ENCODE measurements around the gene NDP.
"Not testable (repeated sequence)": the region's sequence is repeated elsewhere in the genome, so short reads cannot be mapped to it uniquely, and the experiment has no call there.

Gene NDP

GRCh38 chrX:43970528-43970927 is 2.7 kb downstream of the NDP start:
- no peak for DNase-seq (ENCODE audit: low spot score)

GRCh38 chrX:43969504-43970501 is 3.4 kb downstream of the NDP start:
- DNase-seq (ENCODE audit: low spot score), result no peak

GRCh38 chrX:43968359-43968781 is 4.8 kb downstream of the NDP start:
- no peak for DNase-seq (ENCODE audit: low spot score)

GRCh38 chrX:43964936-43965335 is 8.3 kb downstream of the NDP start:
- no peak for DNase-seq (ENCODE audit: low spot score)

GRCh38 chrX:43963726-43964125 is 9.5 kb downstream of the NDP start:
- DNase-seq (ENCODE audit: low spot score), result no peak

GRCh38 chrX:43962636-43963035 is 10.6 kb downstream of the NDP start:
- no peak for DNase-seq (ENCODE audit: low spot score)

- DNase-seq (ENCODE audit: low spot score), result no peak
Measured at GRCh38 chrX:43961699-43962098, 11.5 kb downstream of the NDP start.

- DNase-seq (ENCODE audit: low spot score), result no peak
Measured at GRCh38 chrX:43958529-43958928, 14.7 kb downstream of the NDP start.

- no peak for DNase-seq (ENCODE audit: low spot score)
Measured at GRCh38 chrX:43956034-43956433, 17.2 kb downstream of the NDP start.

GRCh38 chrX:43953218-43953617 is 20.0 kb downstream of the NDP start:
- DNase-seq (ENCODE audit: low spot score), result no peak

- DNase-seq (ENCODE audit: low spot score), result no peak
Measured at GRCh38 chrX:43949669-43950068, 23.5 kb downstream of the NDP start.

- no peak for DNase-seq (ENCODE audit: low spot score)
Measured at GRCh38 chrX:43940816-43941474, 32.2 kb downstream of the NDP start.

- no peak for DNase-seq (ENCODE audit: low spot score)
Measured at GRCh38 chrX:43939187-43939926, 33.8 kb downstream of the NDP start.

- DNase-seq (ENCODE audit: low spot score), result not testable (repeated sequence)
Measured at GRCh38 chrX:43922032-43922431, 51.2 kb downstream of the NDP start.

GRCh38 chrX:43910772-43911171 is 62.4 kb downstream of the NDP start:
- DNase-seq (ENCODE audit: low spot score), result not testable (repeated sequence)

- no peak for DNase-seq (ENCODE audit: low spot score)
Measured at GRCh38 chrX:43910012-43910411, 63.2 kb downstream of the NDP start.

GRCh38 chrX:43909141-43909540 is 64.0 kb downstream of the NDP start:
- no peak for DNase-seq (ENCODE audit: low spot score)

- DNase-seq (ENCODE audit: low spot score), result no peak
Measured at GRCh38 chrX:43899878-43900815, 73.0 kb downstream of the NDP start.

Measured in left forelimb (tissue), 1 donor.